ENCODE results near the gene OBSCN.

The OBSCN gene

GRCh38 chr1:228313536-228314277 lies 105.9 kb downstream of the OBSCN start:
- DNase-seq = no peak

- DNase-seq = no peak
Observed at GRCh38 chr1:228314315-228314657, 106.4 kb downstream of the OBSCN start.

GRCh38 chr1:228314658-228315483 lies 107.0 kb downstream of the OBSCN start:
- DNase-seq = no peak

GRCh38 chr1:228315484-228315944 lies 107.7 kb downstream of the OBSCN start:
- DNase-seq = no peak

GRCh38 chr1:228315945-228316588 lies 108.2 kb downstream of the OBSCN start:
- no peak for DNase-seq

GRCh38 chr1:228316589-228317387 lies 108.9 kb downstream of the OBSCN start:
- DNase-seq = no peak

GRCh38 chr1:228317411-228317828 lies 109.6 kb downstream of the OBSCN start:
- DNase-seq = no peak

- DNase-seq = no peak
Observed at GRCh38 chr1:228317891-228318810, 110.3 kb downstream of the OBSCN start.

GRCh38 chr1:228318823-228319241 lies 111.0 kb downstream of the OBSCN start:
- no peak for DNase-seq

GRCh38 chr1:228319352-228320088 lies 111.7 kb downstream of the OBSCN start:
- no peak for DNase-seq

GRCh38 chr1:228320394-228320793 lies 112.5 kb downstream of the OBSCN start:
- DNase-seq = no peak

GRCh38 chr1:228321435-228321834 lies 113.6 kb downstream of the OBSCN start:
- no peak for DNase-seq

GRCh38 chr1:228321895-228322294 lies 114.1 kb downstream of the OBSCN start:
- DNase-seq = no peak

- DNase-seq = no peak
Observed at GRCh38 chr1:228323401-228323800, 115.6 kb downstream of the OBSCN start.

- DNase-seq = no peak
Observed at GRCh38 chr1:228325267-228325666, 117.4 kb downstream of the OBSCN start.

GRCh38 chr1:228329887-228330286 lies 122.0 kb downstream of the OBSCN start:
- no peak for DNase-seq

- no peak for DNase-seq
Observed at GRCh38 chr1:228332797-228333738, 125.2 kb downstream of the OBSCN start.

- no peak for DNase-seq
Observed at GRCh38 chr1:228333739-228334115, 125.9 kb downstream of the OBSCN start.

- no peak for DNase-seq
Observed at GRCh38 chr1:228334226-228334935, 126.5 kb downstream of the OBSCN start.
